ENCODE data around the gene CEP19.
"Not testable (repeated sequence)": the region's sequence is repeated elsewhere in the genome, so short reads cannot be mapped to it uniquely, and the experiment has no call there.

The CEP19 gene

GRCh38 chr3:196711838-196712513 is at the start of gene CEP19, which contains the start of gene PIGX:
TSS of gene CEP19 (minus strand) at chr3:196712250. CDS start at chr3:196708657, 3,593 bp downstream.
TSS of gene PIGX (plus strand) at chr3:196712377.
- peak; percentile 89 for DNase-seq
- in situ Hi-C loops (cut with MboI; ENCODE audit: low pct_unique_long_range_greater_than_20kb, low sequenced_read_pairs) = no loop called here

GRCh38 chr3:196757876-196758739 is 46.1 kb upstream of the CEP19 start:
- in situ Hi-C loops (cut with MboI; ENCODE audit: low pct_unique_long_range_greater_than_20kb, low sequenced_read_pairs) = no loop called here
- DNase-seq = no peak

- DNase-seq = no peak
- in situ Hi-C loops (cut with MboI; ENCODE audit: low pct_unique_long_range_greater_than_20kb, low sequenced_read_pairs) = no loop called here
These were observed 44.7 kb upstream of the CEP19 start for GRCh38 chr3:196756732-196757131.

- DNase-seq = peak; percentile 60
- in situ Hi-C loops (cut with MboI; ENCODE audit: low pct_unique_long_range_greater_than_20kb, low sequenced_read_pairs) = no loop called here
These were observed 42.3 kb upstream of the CEP19 start for GRCh38 chr3:196754091-196754981.

GRCh38 chr3:196753201-196753600 is 41.2 kb upstream of the CEP19 start:
- in situ Hi-C loops (cut with MboI; ENCODE audit: low pct_unique_long_range_greater_than_20kb, low sequenced_read_pairs) = no loop called here

GRCh38 chr3:196749125-196749524 is 37.1 kb upstream of the CEP19 start:
- no peak for DNase-seq
- in situ Hi-C loops (cut with MboI; ENCODE audit: low pct_unique_long_range_greater_than_20kb, low sequenced_read_pairs) = no loop called here

More at GRCh38 chr3:196753201-196753600, 41.2 kb upstream of the CEP19 start:
- DNase-seq = no peak

- DNase-seq; in situ Hi-C loops (cut with MboI; ENCODE audit: low pct_unique_long_range_greater_than_20kb, low sequenced_read_pairs): not testable (repeated sequence)
These were observed 31.5 kb upstream of the CEP19 start for GRCh38 chr3:196743569-196743968.

- DNase-seq = peak; percentile 19
These were observed 29.3 kb upstream of the CEP19 start for GRCh38 chr3:196741249-196741889.

GRCh38 chr3:196740481-196741248 is 28.6 kb upstream of the CEP19 start:
- in situ Hi-C loops (cut with MboI; ENCODE audit: low pct_unique_long_range_greater_than_20kb, low sequenced_read_pairs) = no loop called here
- peak; percentile 54 for DNase-seq

More at GRCh38 chr3:196741249-196741889, 29.3 kb upstream of the CEP19 start:
- in situ Hi-C loops (cut with MboI; ENCODE audit: low pct_unique_long_range_greater_than_20kb, low sequenced_read_pairs) = no loop called here

GRCh38 chr3:196739671-196740480 is 27.8 kb upstream of the CEP19 start, which contains the start of gene PAK2:
TSS of gene PAK2 (plus strand) at chr3:196739857. CDS start at chr3:196782647, 42,790 bp downstream.
- peak; percentile 88 for DNase-seq
- in situ Hi-C loops (cut with MboI; ENCODE audit: low pct_unique_long_range_greater_than_20kb, low sequenced_read_pairs) = no loop called here

GRCh38 chr3:196737655-196738054 is 25.6 kb upstream of the CEP19 start:
- DNase-seq = no peak
- in situ Hi-C loops (cut with MboI; ENCODE audit: low pct_unique_long_range_greater_than_20kb, low sequenced_read_pairs) = no loop called here

GRCh38 chr3:196736670-196737374 is 24.8 kb upstream of the CEP19 start:
- in situ Hi-C loops (cut with MboI; ENCODE audit: low pct_unique_long_range_greater_than_20kb, low sequenced_read_pairs) = no loop called here

GRCh38 chr3:196735751-196736150 is 23.7 kb upstream of the CEP19 start:
- in situ Hi-C loops (cut with MboI; ENCODE audit: low pct_unique_long_range_greater_than_20kb, low sequenced_read_pairs) = no loop called here
- DNase-seq = no peak

More at GRCh38 chr3:196736670-196737374, 24.8 kb upstream of the CEP19 start:
- no peak for DNase-seq

- in situ Hi-C loops (cut with MboI; ENCODE audit: low pct_unique_long_range_greater_than_20kb, low sequenced_read_pairs) = no loop called here
- DNase-seq = no peak
These were observed 15.0 kb upstream of the CEP19 start for GRCh38 chr3:196726788-196727675.

GRCh38 chr3:196721097-196721496 is 9.0 kb upstream of the CEP19 start:
- no peak for DNase-seq
- in situ Hi-C loops (cut with MboI; ENCODE audit: low pct_unique_long_range_greater_than_20kb, low sequenced_read_pairs) = no loop called here

- DNase-seq = not testable (repeated sequence)
These were observed 5.1 kb upstream of the CEP19 start for GRCh38 chr3:196717162-196717561.

More at GRCh38 chr3:196717162-196717561, 5.1 kb upstream of the CEP19 start:
- in situ Hi-C loops (cut with MboI; ENCODE audit: low pct_unique_long_range_greater_than_20kb, low sequenced_read_pairs) = not testable (repeated sequence)

Data from KBM-7 (cell line).